ENCODE data around the gene KIF5C. TPM values are rescaled to one million over a fixed set of nuclear protein-coding genes. Genes with fewer than 3 reads are reported as not detected.
A peak's percentile ranks its signal among the peaks of the same experiment; 100 is the strongest.

The KIF5C gene
- total RNA-seq, 1 donor from 2014 or later: 63.3 TPM

DNA sequence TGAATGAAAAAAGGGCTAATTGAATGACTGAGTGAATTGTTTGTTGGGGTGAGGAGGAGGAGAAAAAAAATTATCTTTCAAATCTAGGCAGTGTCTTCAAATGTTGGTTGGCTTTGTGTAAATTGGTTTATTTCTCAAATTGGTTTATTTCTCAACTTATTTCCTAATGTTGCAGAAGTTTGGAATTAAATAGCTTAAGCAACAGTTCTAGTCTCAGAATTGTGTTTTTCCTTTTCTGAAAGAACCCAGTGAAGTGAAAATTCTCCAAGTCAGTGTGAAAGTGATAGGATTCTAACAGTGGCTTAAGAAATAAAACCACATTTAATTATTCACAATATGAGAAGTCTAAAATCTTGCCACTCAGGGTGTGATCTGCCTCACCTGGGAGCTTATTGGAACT lies 108.9 kb downstream of the KIF5C start:
- Mint-ChIP-seq H3K4me3 (no peak overlapping the region), H3K36me3 (ENCODE audit: low read depth) (peaks cover 29% of the 10 kb centered on the region), H3K27me3 (ENCODE audit: low read depth) (no peaks in the 10 kb centered on the region), H3K27ac (ENCODE audit: unreplicated experiment) (no peak overlapping the region), H3K9me3 (no peaks in the 10 kb centered on the region), H3K4me1 (peaks cover 4% of the 10 kb centered on the region)
- TF ChIP-seq, protein P1, sequence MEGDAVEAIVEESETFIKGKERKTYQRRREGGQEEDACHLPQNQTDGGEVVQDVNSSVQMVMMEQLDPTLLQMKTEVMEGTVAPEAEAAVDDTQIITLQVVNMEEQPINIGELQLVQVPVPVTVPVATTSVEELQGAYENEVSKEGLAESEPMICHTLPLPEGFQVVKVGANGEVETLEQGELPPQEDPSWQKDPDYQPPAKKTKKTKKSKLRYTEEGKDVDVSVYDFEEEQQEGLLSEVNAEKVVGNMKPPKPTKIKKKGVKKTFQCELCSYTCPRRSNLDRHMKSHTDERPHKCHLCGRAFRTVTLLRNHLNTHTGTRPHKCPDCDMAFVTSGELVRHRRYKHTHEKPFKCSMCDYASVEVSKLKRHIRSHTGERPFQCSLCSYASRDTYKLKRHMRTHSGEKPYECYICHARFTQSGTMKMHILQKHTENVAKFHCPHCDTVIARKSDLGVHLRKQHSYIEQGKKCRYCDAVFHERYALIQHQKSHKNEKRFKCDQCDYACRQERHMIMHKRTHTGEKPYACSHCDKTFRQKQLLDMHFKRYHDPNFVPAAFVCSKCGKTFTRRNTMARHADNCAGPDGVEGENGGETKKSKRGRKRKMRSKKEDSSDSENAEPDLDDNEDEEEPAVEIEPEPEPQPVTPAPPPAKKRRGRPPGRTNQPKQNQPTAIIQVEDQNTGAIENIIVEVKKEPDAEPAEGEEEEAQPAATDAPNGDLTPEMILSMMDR (conservative IDR thresholded peaks at IDR 0.05): no peak
- no peak for DNase-seq (ENCODE audit: low read depth, low spot score)

DNA sequence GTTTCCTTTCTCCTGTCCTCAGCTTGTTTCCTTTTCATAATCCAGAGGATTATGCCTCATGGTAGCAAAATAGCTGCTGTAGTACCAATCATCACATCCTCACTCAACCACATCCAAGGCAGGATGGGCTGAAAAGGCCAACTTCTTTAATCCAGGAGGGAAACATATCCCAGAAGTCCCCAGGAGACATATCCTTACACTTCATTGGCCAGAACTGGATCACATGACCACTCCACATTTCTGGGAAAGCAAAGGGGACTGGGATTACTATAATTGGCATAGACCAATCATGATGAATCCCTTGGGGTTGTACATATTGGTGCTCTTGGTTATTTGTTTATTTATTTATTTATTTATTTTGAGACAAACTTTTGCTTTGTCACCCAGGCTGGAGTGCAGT lies 109.4 kb downstream of the KIF5C start:
- Mint-ChIP-seq H3K4me1 (peaks cover 4% of the 10 kb centered on the region), H3K27ac (ENCODE audit: unreplicated experiment) (no peak overlapping the region), H3K4me3 (no peak overlapping the region), H3K36me3 (ENCODE audit: low read depth) (peaks cover 29% of the 10 kb centered on the region), H3K9me3 (no peaks in the 10 kb centered on the region), H3K27me3 (ENCODE audit: low read depth) (no peaks in the 10 kb centered on the region)
- no peak for DNase-seq (ENCODE audit: low read depth, low spot score)
- TF ChIP-seq, protein P1 (conservative IDR thresholded peaks at IDR 0.05): no peak

DNA sequence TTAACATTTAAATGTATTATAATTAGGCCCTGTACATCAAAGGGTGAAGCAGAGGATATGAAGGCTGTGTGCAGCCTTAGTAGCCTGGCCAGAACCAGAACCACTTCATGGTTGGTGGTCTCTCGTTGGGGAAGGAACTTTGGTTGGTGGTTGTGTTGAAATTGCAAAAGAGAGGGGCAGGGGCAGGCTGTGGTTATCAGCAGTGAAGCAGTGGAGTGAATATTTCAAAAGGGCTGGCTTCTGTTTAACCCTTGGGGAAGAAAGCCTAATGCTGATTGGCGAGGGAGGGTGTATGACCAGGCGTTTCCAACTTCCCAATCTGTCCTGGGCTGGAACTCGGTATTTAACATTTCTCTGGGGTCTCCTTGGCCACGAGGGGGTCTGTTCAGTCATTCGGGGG lies 112.3 kb downstream of the KIF5C start:
- TF ChIP-seq, protein P1 (conservative IDR thresholded peaks at IDR 0.05): no peak
- no peak overlapping the region for H3K4me3 Mint-ChIP-seq
- H3K36me3 Mint-ChIP-seq (ENCODE audit: low read depth): peaks cover 24% of the 10 kb centered on the region
- H3K9me3 Mint-ChIP-seq: no peaks in the 10 kb centered on the region
- H3K27me3 Mint-ChIP-seq (ENCODE audit: low read depth): no peaks in the 10 kb centered on the region
- DNase-seq (ENCODE audit: low read depth, low spot score): no peak
- H3K4me1 Mint-ChIP-seq: peaks cover 9% of the 10 kb centered on the region
- H3K27ac Mint-ChIP-seq (ENCODE audit: unreplicated experiment): no peak overlapping the region

DNA sequence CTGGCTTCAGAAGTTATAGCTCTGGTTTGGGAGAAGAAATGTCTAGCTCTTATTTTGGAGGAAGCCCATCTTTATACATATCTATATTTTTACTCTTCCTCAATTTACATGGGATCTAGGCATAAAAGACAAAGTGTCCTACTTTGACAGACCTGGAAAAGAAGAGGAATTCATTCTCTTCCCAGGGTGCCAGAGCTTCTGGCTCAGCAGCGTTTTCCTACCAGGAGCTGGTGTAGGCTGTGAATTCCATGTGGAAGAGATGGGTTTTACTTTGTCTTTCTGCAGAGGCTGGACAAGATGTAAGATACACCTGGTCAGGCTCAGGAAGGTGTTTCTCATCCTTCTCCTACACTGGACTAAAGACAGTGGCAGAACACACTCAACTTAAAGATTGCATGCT lies 113.3 kb downstream of the KIF5C start:
- no peak for DNase-seq (ENCODE audit: low read depth, low spot score)
- Mint-ChIP-seq H3K27me3 (ENCODE audit: low read depth) (no peaks in the 10 kb centered on the region), H3K4me1 (peaks cover 9% of the 10 kb centered on the region), H3K36me3 (ENCODE audit: low read depth) (peaks cover 24% of the 10 kb centered on the region), H3K9me3 (no peaks in the 10 kb centered on the region), H3K27ac (ENCODE audit: unreplicated experiment) (no peak overlapping the region), H3K4me3 (no peak overlapping the region)
- TF ChIP-seq, protein P1 (conservative IDR thresholded peaks at IDR 0.05): no peak

GRCh38 chr2:148989882-148990493 lies 115.0 kb downstream of the KIF5C start:
- Mint-ChIP-seq H3K27ac (ENCODE audit: unreplicated experiment) (no peak overlapping the region), H3K27me3 (ENCODE audit: low read depth) (no peaks in the 10 kb centered on the region), H3K4me3 (no peak overlapping the region), H3K9me3 (no peaks in the 10 kb centered on the region), H3K36me3 (ENCODE audit: low read depth) (peaks cover 20% of the 10 kb centered on the region), H3K4me1 (peaks cover 9% of the 10 kb centered on the region)
- TF ChIP-seq, protein P1 (conservative IDR thresholded peaks at IDR 0.05): peak; percentile 83
- peak; percentile 50 for DNase-seq (ENCODE audit: low read depth, low spot score)

Data from neural crest cell (in vitro differentiated cells).